Measurements from ENCODE around the gene AKNAD1.

DNA sequence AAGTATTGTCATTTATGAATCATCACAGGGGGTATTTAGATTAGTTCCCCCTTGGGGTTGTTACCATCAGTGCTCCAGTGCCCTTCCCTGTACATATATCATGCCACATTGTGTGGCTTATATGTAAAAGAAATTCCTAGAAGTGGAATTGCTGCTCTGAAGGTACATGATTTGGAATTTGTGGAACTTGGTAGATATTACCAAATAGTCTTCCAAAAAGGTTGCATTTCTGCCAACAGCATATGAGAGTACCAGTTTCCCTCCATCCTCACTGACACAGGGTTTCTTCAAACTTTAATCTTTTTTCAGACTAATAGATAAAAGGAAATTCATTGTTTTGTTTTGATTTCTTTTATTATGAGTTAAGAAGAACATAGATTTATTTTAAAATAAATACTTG lies 41.3 kb downstream of the AKNAD1 start:
- TF ChIP-seq GATA2 (IDR thresholded peaks at IDR 0.05; ENCODE audit: low read depth, low read length) (no peak), GATA3 (IDR thresholded peaks at IDR 0.05; ENCODE audit: low read depth, low read length) (no peak)

Measured in SH-SY5Y (cell line).